Gastrocnemius medialis (tissue), 4 donors: ENCODE results near the gene LAMB2.

ENCODE experiments used
- CTCF ChIP-seq, 5 experiments: fragments of 450-650 bp in 3 of 5; fragments of 200-600 bp in 2 of 5; sonication (generic) in 2 of 5; IDR thresholded peaks in 4 of 5; conservative IDR thresholded peaks in 1 of 5; 1 replicate in 4 of 5; 2 replicates in 1 of 5; pipeline ENCODE4 v1.5.1; 2016 to 2019; ENCODE audit warnings: antibody characterized with exemption in 5 of 5, mild to moderate bottlenecking in 3 of 5, moderate library complexity in 3 of 5
- POLR2A ChIP-seq, 2 donors: fragments of 450-650 bp; IDR thresholded peaks; one replicate each; pipeline ENCODE4 v1.6.1; 2017; ENCODE audit warnings: antibody characterized with exemption in 2 of 2, mild to moderate bottlenecking in 2 of 2, moderate library complexity in 2 of 2

- no peak for TF ChIP-seq CTCF (IDR thresholded peaks at IDR 0.05 in 4 of 5, conservative IDR thresholded peaks at IDR 0.05 in 1 of 5)
- no peak for TF ChIP-seq POLR2A (IDR thresholded peaks at IDR 0.05)
These were observed 20.6 kb upstream of the LAMB2 start for GRCh38 chr3:49153349-49153912.
